ENCODE results near the gene UBQLN2.
"Not testable (repeated sequence)": the region's sequence is repeated elsewhere in the genome, so short reads cannot be mapped to it uniquely, and the experiment has no call there.

UBQLN2 gene

DNA sequence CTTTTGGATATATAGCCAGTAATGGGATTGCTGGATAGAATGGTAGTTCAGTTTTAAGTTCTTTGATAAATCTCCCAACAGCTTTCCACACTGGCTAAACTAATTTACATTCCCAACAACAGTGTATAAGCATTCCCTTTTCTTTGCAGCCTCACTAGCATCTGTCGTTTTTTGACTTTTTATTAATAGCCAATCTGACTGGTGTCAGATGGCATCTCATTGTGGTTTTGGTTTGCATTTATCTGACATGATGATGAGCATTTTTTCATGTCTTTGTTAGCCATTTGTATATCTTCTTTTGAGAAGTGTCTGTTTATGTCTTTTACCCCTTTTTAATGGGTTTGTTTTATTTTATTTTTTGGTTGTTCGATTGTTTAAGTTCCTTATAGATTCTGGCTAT, 13.3 kb downstream of the UBQLN2 start:
- Histone ChIP-seq H2AFZ (ENCODE audit: low read length) (no peak overlapping the region), H3K27ac (ENCODE audit: low read length) (no peak overlapping the region), H3K27me3 (replicated peaks; ENCODE audit: insufficient read depth, low read length) (no peaks in the 10 kb centered on the region), H3K4me2 (ENCODE audit: low read depth, low read length) (no peak overlapping the region), H3K9ac (ENCODE audit: low read length) (no peak overlapping the region), H3K36me3 (replicated peaks; ENCODE audit: insufficient read depth, low read length) (no peaks in the 10 kb centered on the region), H3K4me3 (ENCODE audit: low read length) (no peak overlapping the region), H4K20me1 (ENCODE audit: insufficient read depth, low read length) (no peaks in the 10 kb centered on the region), H3K9me2 (replicated peaks; ENCODE audit: insufficient read depth, low read length) (no peaks in the 10 kb centered on the region), H3K79me2 (ENCODE audit: low read length) (peaks cover 58% of the 10 kb centered on the region), H3F3A (ENCODE audit: insufficient read depth, low read length) (no peaks in the 10 kb centered on the region), H3K9me3 (replicated peaks; ENCODE audit: insufficient read depth, low read length) (no peaks in the 10 kb centered on the region), H3K4me1 (ENCODE audit: low read length) (no peaks in the 10 kb centered on the region)
- no peak for DNase-seq
- TF ChIP-seq EZH2phosphoT487 (IDR thresholded peaks at IDR 0.05; ENCODE audit: low read length) (no peak), EZH2 (optimal IDR thresholded peaks at IDR 0.05; ENCODE audit: low read depth, low read length) (no peak), CTCF (IDR thresholded peaks at IDR 0.05; ENCODE audit: low read length) (no peak)

DNA sequence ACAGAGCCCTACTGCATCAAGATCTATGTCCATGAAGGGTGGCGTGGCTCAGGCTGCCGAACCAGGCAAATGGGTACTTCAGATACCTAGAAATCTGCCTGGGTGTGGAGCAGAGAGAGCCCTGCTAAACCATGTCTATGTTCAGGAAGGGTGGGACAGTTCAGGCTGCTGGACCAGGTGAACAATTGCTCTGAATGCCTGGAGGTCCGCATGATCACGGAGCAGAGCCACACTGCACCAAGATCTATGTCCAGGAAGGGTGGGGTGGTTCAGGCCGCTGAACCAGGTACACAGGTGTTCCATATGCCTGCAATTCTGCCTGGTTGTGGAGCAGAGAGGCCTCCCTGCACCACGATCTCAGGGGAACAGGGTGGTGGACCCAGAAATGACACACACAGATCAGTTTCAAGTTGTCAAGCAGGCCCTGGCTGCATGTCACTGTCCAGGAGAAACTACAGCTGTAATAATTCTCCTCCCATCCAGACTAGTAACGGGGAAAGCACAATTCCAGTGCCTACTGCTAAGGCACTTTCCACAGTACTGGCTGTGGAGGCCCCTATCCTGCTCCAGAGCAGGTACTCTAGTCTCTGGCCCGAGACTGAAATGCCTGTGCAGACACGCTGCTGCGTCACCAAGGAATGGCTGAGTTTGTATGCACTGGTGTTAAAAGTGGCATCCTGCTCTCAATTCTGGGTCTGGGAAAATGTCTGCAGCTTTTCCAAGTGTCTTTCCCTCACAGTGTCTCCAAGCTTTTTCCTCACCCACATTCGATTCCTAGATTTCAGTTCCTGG, 25.2 kb downstream of the UBQLN2 start:
- Histone ChIP-seq H2AFZ (ENCODE audit: low read length) (no peak overlapping the region), H3K79me2 (ENCODE audit: low read length) (peaks cover 7% of the 10 kb centered on the region), H4K20me1 (ENCODE audit: insufficient read depth, low read length) (no peaks in the 10 kb centered on the region), H3K27ac (ENCODE audit: low read length) (no peak overlapping the region), H3K4me3 (ENCODE audit: low read length) (no peak overlapping the region), H3K9me2 (replicated peaks; ENCODE audit: insufficient read depth, low read length) (no peaks in the 10 kb centered on the region), H3K9ac (ENCODE audit: low read length) (no peak overlapping the region), H3K9me3 (replicated peaks; ENCODE audit: insufficient read depth, low read length) (no peaks in the 10 kb centered on the region), H3K4me1 (ENCODE audit: low read length) (no peaks in the 10 kb centered on the region), H3K4me2 (ENCODE audit: low read depth, low read length) (no peak overlapping the region), H3K36me3 (replicated peaks; ENCODE audit: insufficient read depth, low read length) (no peaks in the 10 kb centered on the region; the same call in 1 of the 2 replicates), H3K27me3 (replicated peaks; ENCODE audit: insufficient read depth, low read length) (no peaks in the 10 kb centered on the region), H3F3A (ENCODE audit: insufficient read depth, low read length) (no peaks in the 10 kb centered on the region)
- TF ChIP-seq CTCF (IDR thresholded peaks at IDR 0.05; ENCODE audit: low read length) = no peak
- no peak for TF ChIP-seq EZH2phosphoT487 (IDR thresholded peaks at IDR 0.05; ENCODE audit: low read length)
- no peak for TF ChIP-seq EZH2 (optimal IDR thresholded peaks at IDR 0.05; ENCODE audit: low read depth, low read length)
- DNase-seq = no peak

DNA sequence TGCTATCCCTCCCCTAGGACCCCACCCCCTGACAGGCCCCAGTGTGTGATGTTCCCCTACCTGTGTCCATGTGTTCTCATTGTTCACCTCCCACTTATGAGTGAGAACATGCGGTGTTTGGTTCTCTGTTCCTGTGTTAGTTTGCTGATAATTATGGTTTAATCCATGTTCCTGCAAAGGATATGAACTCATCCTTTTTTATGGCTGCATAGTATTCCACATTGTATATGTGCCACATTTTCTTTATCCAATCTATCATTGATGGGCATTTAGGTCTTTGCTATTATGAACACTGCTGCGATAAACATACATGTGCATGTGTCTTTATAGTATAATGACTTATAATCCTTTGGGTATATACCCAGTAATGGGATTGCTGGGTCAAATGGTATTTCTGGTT, 28.4 kb downstream of the UBQLN2 start:
- H3K4me1 ChIP-seq (ENCODE audit: low read length); H3K4me2 ChIP-seq (ENCODE audit: low read depth, low read length); H3K4me3 ChIP-seq (ENCODE audit: low read length); H3K9me2 ChIP-seq (replicated peaks; ENCODE audit: insufficient read depth, low read length); H3K36me3 ChIP-seq (replicated peaks; ENCODE audit: insufficient read depth, low read length); H3K27ac ChIP-seq (ENCODE audit: low read length); H3K27me3 ChIP-seq (replicated peaks; ENCODE audit: insufficient read depth, low read length); DNase-seq; H3K79me2 ChIP-seq (ENCODE audit: low read length); H4K20me1 ChIP-seq (ENCODE audit: insufficient read depth, low read length); H3K9ac ChIP-seq (ENCODE audit: low read length); H2AFZ ChIP-seq (ENCODE audit: low read length); H3F3A ChIP-seq (ENCODE audit: insufficient read depth, low read length); H3K9me3 ChIP-seq (replicated peaks; ENCODE audit: insufficient read depth, low read length): not testable (repeated sequence)

- DNase-seq = no peak
- no peaks in the 10 kb centered on the region for H3K36me3 ChIP-seq (replicated peaks; ENCODE audit: insufficient read depth, low read length)
- H3K4me3 ChIP-seq (ENCODE audit: low read length) = no peak overlapping the region
- TF ChIP-seq EZH2 (optimal IDR thresholded peaks at IDR 0.05; ENCODE audit: low read depth, low read length) (no peak), EZH2phosphoT487 (IDR thresholded peaks at IDR 0.05; ENCODE audit: low read length) (no peak), CTCF (IDR thresholded peaks at IDR 0.05; ENCODE audit: low read length) (no peak)
- H4K20me1 ChIP-seq (ENCODE audit: insufficient read depth, low read length) = no peaks in the 10 kb centered on the region
- H3F3A ChIP-seq (ENCODE audit: insufficient read depth, low read length) = no peaks in the 10 kb centered on the region
- no peak overlapping the region for H3K4me2 ChIP-seq (ENCODE audit: low read depth, low read length)
- H3K9me3 ChIP-seq (replicated peaks; ENCODE audit: insufficient read depth, low read length) = no peaks in the 10 kb centered on the region
- no peaks in the 10 kb centered on the region for H3K27me3 ChIP-seq (replicated peaks; ENCODE audit: insufficient read depth, low read length)
- no peaks in the 10 kb centered on the region for H3K9me2 ChIP-seq (replicated peaks; ENCODE audit: insufficient read depth, low read length)
- no peaks in the 10 kb centered on the region for H3K4me1 ChIP-seq (ENCODE audit: low read length)
- H2AFZ ChIP-seq (ENCODE audit: low read length) = no peak overlapping the region
- H3K27ac ChIP-seq (ENCODE audit: low read length) = no peak overlapping the region
- no peaks in the 10 kb centered on the region for H3K79me2 ChIP-seq (ENCODE audit: low read length)
- H3K9ac ChIP-seq (ENCODE audit: low read length) = no peak overlapping the region
Measured at GRCh38 chrX:56600141-56600540, 36.7 kb downstream of the UBQLN2 start.
